OCI-LY7 (cell line): ENCODE data around the gene KLB.

Experiments
- CTCF ChIP-seq: fragments of 200-600 bp; sonication (generic); conservative IDR thresholded peaks from 2 replicates; pipeline ENCODE4 v1.5.1; 2014; ENCODE audit warnings: mild to moderate bottlenecking, antibody characterized with exemption, low read length, moderate library complexity, mixed read lengths
- EZH2phosphoT487 ChIP-seq: fragments of 200-600 bp; sonication (generic); IDR thresholded peaks from 2 replicates; pipeline ENCODE4 v1.6.1; 2018; ENCODE audit warnings: low read depth, borderline replicate concordance, mild to moderate bottlenecking, mixed run types, antibody characterized with exemption, low read length, moderate library complexity, mixed read lengths

GRCh38 chr4:39357002-39357401 lies 49.7 kb upstream of the KLB start:
- TF ChIP-seq CTCF (no peak), EZH2phosphoT487 (no peak)
